ENCODE results near the gene TRDMT1. TPM values are rescaled to one million over a fixed set of nuclear protein-coding genes. Genes with fewer than 3 reads are reported as not detected.
"Not testable (repeated sequence)": the region's sequence is repeated elsewhere in the genome, so short reads cannot be mapped to it uniquely, and the experiment has no call there.

The TRDMT1 gene
- total and polyA plus RNA-seq, 2 experiments from 2014 or later: 3.5 to 4.2 TPM

DNA sequence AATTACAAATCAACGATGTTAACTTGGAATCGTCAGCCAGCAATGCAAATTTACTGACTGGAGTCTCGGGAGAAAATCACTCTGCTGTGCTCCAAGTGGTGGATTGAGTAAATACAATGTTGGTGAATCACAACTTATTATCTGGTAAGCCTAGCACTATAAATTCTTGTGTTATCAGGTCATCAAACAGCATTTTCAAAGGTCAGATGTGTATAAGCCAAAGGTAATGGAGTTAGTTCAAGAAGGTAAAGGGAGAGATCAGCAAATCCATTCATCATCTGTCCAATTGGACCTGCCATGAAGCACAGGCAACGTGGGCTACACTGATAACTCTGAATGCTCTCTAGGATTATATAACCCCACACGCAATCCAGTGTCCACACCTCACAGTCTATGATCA lies 85.8 kb downstream of the TRDMT1 start:
- Histone ChIP-seq H2AFZ (no peak overlapping the region), H3K27ac (peak overlapping the region; percentile 91), H3K4me3 (no peak overlapping the region), H3K4me1 (ENCODE audit: insufficient read depth) (peaks cover 5% of the 10 kb centered on the region), H3K36me3 (replicated peaks; ENCODE audit: insufficient read depth, low read depth) (no peaks in the 10 kb centered on the region), H4K20me1 (ENCODE audit: insufficient read depth, poor library complexity, severe bottlenecking) (no peaks in the 10 kb centered on the region), H3K4me2 (peak overlapping the region; percentile 64), H3K9me2 (replicated peaks; ENCODE audit: insufficient read depth) (no peaks in the 10 kb centered on the region), H3K27me3 (no peaks in the 10 kb centered on the region), H3K9me3 (ENCODE audit: low read depth) (no peaks in the 10 kb centered on the region), H3K79me2 (no peaks in the 10 kb centered on the region)
- peak; percentile 51 for DNase-seq (ENCODE audit: low spot score)
- TF ChIP-seq EZH2phosphoT487 (IDR thresholded peaks at IDR 0.05; ENCODE audit: low read depth, severe bottlenecking, unreplicated experiment) (no peak), EZH2 (IDR thresholded peaks at IDR 0.05; ENCODE audit: borderline replicate concordance) (no peak)
- TF ChIP-seq, protein P1, sequence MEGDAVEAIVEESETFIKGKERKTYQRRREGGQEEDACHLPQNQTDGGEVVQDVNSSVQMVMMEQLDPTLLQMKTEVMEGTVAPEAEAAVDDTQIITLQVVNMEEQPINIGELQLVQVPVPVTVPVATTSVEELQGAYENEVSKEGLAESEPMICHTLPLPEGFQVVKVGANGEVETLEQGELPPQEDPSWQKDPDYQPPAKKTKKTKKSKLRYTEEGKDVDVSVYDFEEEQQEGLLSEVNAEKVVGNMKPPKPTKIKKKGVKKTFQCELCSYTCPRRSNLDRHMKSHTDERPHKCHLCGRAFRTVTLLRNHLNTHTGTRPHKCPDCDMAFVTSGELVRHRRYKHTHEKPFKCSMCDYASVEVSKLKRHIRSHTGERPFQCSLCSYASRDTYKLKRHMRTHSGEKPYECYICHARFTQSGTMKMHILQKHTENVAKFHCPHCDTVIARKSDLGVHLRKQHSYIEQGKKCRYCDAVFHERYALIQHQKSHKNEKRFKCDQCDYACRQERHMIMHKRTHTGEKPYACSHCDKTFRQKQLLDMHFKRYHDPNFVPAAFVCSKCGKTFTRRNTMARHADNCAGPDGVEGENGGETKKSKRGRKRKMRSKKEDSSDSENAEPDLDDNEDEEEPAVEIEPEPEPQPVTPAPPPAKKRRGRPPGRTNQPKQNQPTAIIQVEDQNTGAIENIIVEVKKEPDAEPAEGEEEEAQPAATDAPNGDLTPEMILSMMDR (IDR thresholded peaks at IDR 0.05; ENCODE audit: poor library complexity): peak; percentile 16
- 41% methylated on average over 5 of the region's 5 CpGs for WGBS (ENCODE audit: low lambda C conversion rate, missing lambda C conversion rate)

DNA sequence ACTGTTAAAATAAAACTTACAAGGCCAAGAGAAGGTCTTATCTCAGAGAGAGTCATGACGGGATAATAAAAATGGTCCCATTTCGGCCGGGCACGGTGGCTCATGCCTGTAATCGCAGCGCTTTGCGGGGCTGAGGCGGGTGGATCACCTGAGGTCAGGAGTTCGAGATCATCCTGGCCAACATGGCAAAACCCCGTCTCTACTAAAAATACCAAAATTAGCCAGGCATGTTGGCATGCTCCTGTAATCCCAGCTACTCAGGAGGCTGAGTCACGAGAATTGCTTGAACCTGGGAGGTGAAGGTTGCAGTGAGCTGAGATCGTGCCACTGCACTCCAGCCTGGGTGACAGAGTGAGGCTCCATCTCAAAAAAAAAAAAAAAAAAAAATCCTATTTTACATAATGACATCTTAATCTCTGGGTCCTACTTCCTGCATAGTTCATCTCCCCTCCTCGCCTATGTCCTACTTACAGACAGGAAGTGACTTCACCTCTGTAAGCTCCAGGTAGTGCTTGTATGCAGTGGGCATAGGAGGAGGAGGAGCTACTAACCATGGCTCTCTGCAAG lies 86.5 kb downstream of the TRDMT1 start:
- H2AFZ ChIP-seq; H4K20me1 ChIP-seq (ENCODE audit: insufficient read depth, poor library complexity, severe bottlenecking); H3K27me3 ChIP-seq; H3K79me2 ChIP-seq; DNase-seq (ENCODE audit: low spot score); H3K9me2 ChIP-seq (replicated peaks; ENCODE audit: insufficient read depth); H3K4me1 ChIP-seq (ENCODE audit: insufficient read depth); H3K9me3 ChIP-seq (ENCODE audit: low read depth); H3K36me3 ChIP-seq (replicated peaks; ENCODE audit: insufficient read depth, low read depth); H3K4me3 ChIP-seq: not testable (repeated sequence)
- H3K4me2 ChIP-seq: peak overlapping the region; percentile 64
- H3K27ac ChIP-seq: peak overlapping the region; percentile 91
- 83% methylated on average over 13 of the region's 13 CpGs for WGBS (ENCODE audit: low lambda C conversion rate, missing lambda C conversion rate)

DNA sequence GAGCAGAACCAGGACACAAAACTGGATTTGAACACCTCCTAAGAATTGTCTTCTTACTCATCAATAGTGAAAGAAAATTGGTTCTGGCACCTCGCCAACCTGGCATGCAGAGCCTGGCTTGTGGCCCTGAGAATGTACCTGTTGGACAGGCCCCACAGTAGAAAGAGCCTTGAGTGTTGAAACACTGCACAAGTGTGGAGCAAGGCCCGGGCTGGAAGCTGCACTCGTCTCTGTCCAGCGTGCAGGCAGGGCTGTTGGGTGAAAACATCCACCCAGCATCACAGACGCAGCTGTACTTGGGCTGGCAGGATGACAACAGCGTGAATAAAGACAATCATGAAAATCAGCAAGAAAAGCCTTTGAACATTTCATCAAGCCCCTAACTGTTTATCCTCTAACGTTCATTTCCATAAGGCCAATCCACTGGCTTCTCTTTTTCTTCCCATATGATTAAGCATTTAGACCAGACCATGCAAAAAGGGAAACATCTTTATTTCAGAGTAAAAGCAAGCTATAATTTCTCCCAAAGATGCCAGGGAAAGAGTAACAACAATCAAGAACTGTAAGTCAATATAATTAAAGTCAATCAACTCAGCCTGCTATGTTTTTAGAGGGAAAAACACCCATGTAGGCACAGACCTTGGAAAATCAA lies 87.5 kb downstream of the TRDMT1 start:
- WGBS (ENCODE audit: low lambda C conversion rate, missing lambda C conversion rate): 57% methylated on average over 7 of the region's 7 CpGs
- Histone ChIP-seq H3K27me3 (no peaks in the 10 kb centered on the region), H3K36me3 (replicated peaks; ENCODE audit: insufficient read depth, low read depth) (no peaks in the 10 kb centered on the region), H3K27ac (peak overlapping the region; percentile 91), H4K20me1 (ENCODE audit: insufficient read depth, poor library complexity, severe bottlenecking) (no peaks in the 10 kb centered on the region), H3K9me3 (ENCODE audit: low read depth) (no peaks in the 10 kb centered on the region), H2AFZ (no peak overlapping the region), H3K4me3 (no peak overlapping the region), H3K9me2 (replicated peaks; ENCODE audit: insufficient read depth) (no peaks in the 10 kb centered on the region), H3K79me2 (no peaks in the 10 kb centered on the region), H3K4me2 (no peak overlapping the region), H3K4me1 (ENCODE audit: insufficient read depth) (peaks cover 5% of the 10 kb centered on the region)
- DNase-seq (ENCODE audit: low spot score): peak; percentile 29
- TF ChIP-seq EZH2 (IDR thresholded peaks at IDR 0.05; ENCODE audit: borderline replicate concordance) (no peak), EZH2phosphoT487 (IDR thresholded peaks at IDR 0.05; ENCODE audit: low read depth, severe bottlenecking, unreplicated experiment) (no peak)
- TF ChIP-seq, protein P1 (IDR thresholded peaks at IDR 0.05; ENCODE audit: poor library complexity): no peak

DNA sequence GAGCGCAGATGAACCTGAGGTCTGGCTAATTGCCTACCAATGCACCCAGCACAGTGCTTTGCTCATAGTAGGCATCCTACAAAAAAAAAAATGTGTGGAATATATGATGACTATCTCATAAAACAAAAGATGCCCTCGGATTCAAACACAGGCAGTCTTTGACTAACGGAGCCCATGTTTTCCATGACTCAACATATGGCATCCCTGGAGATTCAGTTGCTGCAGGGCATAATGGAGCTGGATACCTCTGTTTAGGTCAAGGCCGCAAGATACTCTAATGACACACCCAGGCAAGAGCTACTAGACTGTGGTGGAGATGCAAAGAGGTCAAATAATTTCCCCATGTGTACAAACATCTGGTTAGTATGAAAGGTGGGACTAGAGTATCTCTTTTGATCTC lies 88.1 kb downstream of the TRDMT1 start:
- peaks cover under 1% of the 10 kb centered on the region for H3K4me1 ChIP-seq (ENCODE audit: insufficient read depth)
- H4K20me1 ChIP-seq (ENCODE audit: insufficient read depth, poor library complexity, severe bottlenecking): no peaks in the 10 kb centered on the region
- DNase-seq (ENCODE audit: low spot score): no peak
- no peak overlapping the region for H2AFZ ChIP-seq
- no peaks in the 10 kb centered on the region for H3K27me3 ChIP-seq
- 88% methylated on average over 4 of the region's 4 CpGs for WGBS (ENCODE audit: low lambda C conversion rate, missing lambda C conversion rate)
- no peaks in the 10 kb centered on the region for H3K36me3 ChIP-seq (replicated peaks; ENCODE audit: insufficient read depth, low read depth)
- H3K9me2 ChIP-seq (replicated peaks; ENCODE audit: insufficient read depth): no peaks in the 10 kb centered on the region
- no peaks in the 10 kb centered on the region for H3K9me3 ChIP-seq (ENCODE audit: low read depth)
- no peaks in the 10 kb centered on the region for H3K79me2 ChIP-seq
- TF ChIP-seq EZH2 (IDR thresholded peaks at IDR 0.05; ENCODE audit: borderline replicate concordance): no peak
- TF ChIP-seq, protein P1 (IDR thresholded peaks at IDR 0.05; ENCODE audit: poor library complexity): no peak
- no peak for TF ChIP-seq EZH2phosphoT487 (IDR thresholded peaks at IDR 0.05; ENCODE audit: low read depth, severe bottlenecking, unreplicated experiment)
- H3K27ac ChIP-seq: no peak overlapping the region
- H3K4me2 ChIP-seq: no peak overlapping the region
- H3K4me3 ChIP-seq: no peak overlapping the region
